ENCODE data around the gene TRIM37. TPM values are rescaled to one million over a fixed set of nuclear protein-coding genes. Genes with fewer than 3 reads are reported as not detected.

TRIM37 gene
- total RNA-seq, 1 experiment from 2014 or later = 62.3 TPM

GRCh38 chr17:59011975-59012374, 94.7 kb downstream of the TRIM37 start:
- peaks cover 24% of the 10 kb centered on the region for H3K36me3 Mint-ChIP-seq
- H3K27ac Mint-ChIP-seq = no peak overlapping the region
- no peaks in the 10 kb centered on the region for H3K9me3 Mint-ChIP-seq
- H3K4me3 Mint-ChIP-seq = no peak overlapping the region
- H3K27me3 Mint-ChIP-seq (ENCODE audit: low read depth) = no peaks in the 10 kb centered on the region
- H3K4me1 Mint-ChIP-seq = no peaks in the 10 kb centered on the region
- DNase-seq (ENCODE audit: low spot score) (no peak), ATAC-seq (no peak)
- ChIA-PET POLR2A (no interaction called here), CTCF (no interaction called here)
- no peak for TF ChIP-seq HMGXB4 (CRISPR knock-in tag; IDR thresholded peaks at IDR 0.05)
- TF ChIP-seq CDX4 (CRISPR knock-in tag; IDR thresholded peaks at IDR 0.05; ENCODE audit: borderline replicate concordance) = no peak
- TF ChIP-seq KAT7 (CRISPR knock-in tag; IDR thresholded peaks at IDR 0.05; ENCODE audit: borderline replicate concordance) = no peak
- no peak for TF ChIP-seq USF2 (CRISPR knock-in tag; IDR thresholded peaks at IDR 0.05)
- no peak for TF ChIP-seq ZMAT4 (CRISPR knock-in tag; IDR thresholded peaks at IDR 0.05)
- TF ChIP-seq ZNF317 (CRISPR knock-in tag; IDR thresholded peaks at IDR 0.05; ENCODE audit: borderline replicate concordance, low read depth) = no peak
- no peak for TF ChIP-seq CREM (CRISPR knock-in tag; IDR thresholded peaks at IDR 0.05)
- no peak for TF ChIP-seq AR (CRISPR knock-in tag; IDR thresholded peaks at IDR 0.05)
- no peak for TF ChIP-seq ZNF425 (CRISPR knock-in tag; conservative IDR thresholded peaks at IDR 0.05)
- TF ChIP-seq ATF1 (CRISPR knock-in tag; IDR thresholded peaks at IDR 0.05) = no peak
- no peak for TF ChIP-seq TCF7 (CRISPR knock-in tag; IDR thresholded peaks at IDR 0.05; ENCODE audit: low read depth)
- TF ChIP-seq NR1H2 (CRISPR knock-in tag; IDR thresholded peaks at IDR 0.05) = no peak

GRCh38 chr17:59010026-59010425, 96.7 kb downstream of the TRIM37 start:
- Mint-ChIP-seq H3K27ac (no peak overlapping the region), H3K36me3 (peaks cover 19% of the 10 kb centered on the region), H3K9me3 (no peaks in the 10 kb centered on the region), H3K27me3 (ENCODE audit: low read depth) (no peaks in the 10 kb centered on the region), H3K4me3 (no peak overlapping the region), H3K4me1 (no peaks in the 10 kb centered on the region)
- DNase-seq (ENCODE audit: low spot score) (no peak), ATAC-seq (no peak)
- POLR2A ChIA-PET = interaction anchor here (0.9 kb wide), 1 partner anchor 97 kb away, joined by 5 read pairs; the partner anchor contains the start of gene TRIM37
- CTCF ChIA-PET = no interaction called here
- TF ChIP-seq ZNF512 (CRISPR knock-in tag; IDR thresholded peaks at IDR 0.05; ENCODE audit: borderline replicate concordance) = no peak
- TF ChIP-seq EMX1 (CRISPR knock-in tag; IDR thresholded peaks at IDR 0.05) = no peak
- no peak for TF ChIP-seq ARID4B (CRISPR knock-in tag; IDR thresholded peaks at IDR 0.05; ENCODE audit: borderline replicate concordance)
- TF ChIP-seq TEAD1 (CRISPR knock-in tag; IDR thresholded peaks at IDR 0.05) = no peak
- TF ChIP-seq ZNF219 (CRISPR knock-in tag; IDR thresholded peaks at IDR 0.05; ENCODE audit: borderline replicate concordance) = no peak

Measured in WTC11 (cell line).